Measurements from ENCODE around the gene YPEL5.

GRCh38 chr2:30135541-30135940 is 11.3 kb upstream of the YPEL5 start:
- TF ChIP-seq CTCF (optimal IDR thresholded peaks at IDR 0.05 in 1 of 3, IDR thresholded peaks at IDR 0.05 in 1 of 3, conservative IDR thresholded peaks at IDR 0.05 in 1 of 3; ENCODE audit: extremely low read depth in 1 of 3, insufficient read depth in 2 of 3, low read length in 3 of 3) (no peak), EZH2 (IDR thresholded peaks at IDR 0.05; ENCODE audit: low read length) (no peak)

All from keratinocyte (primary cell).